Ovary (tissue), 3 donors: Measurements from ENCODE around the gene CHSY3.

ENCODE experiments used
- EP300 ChIP-seq: sonication (generic); formaldehyde crosslinking; IDR thresholded peaks from one replicate; pipeline ENCODE4 v1.6.1; 2017; ENCODE audit warnings: antibody characterized with exemption
- POLR2A ChIP-seq: fragments of 450-650 bp; IDR thresholded peaks from one replicate; pipeline ENCODE4 v1.6.1; 2017; ENCODE audit warnings: antibody characterized with exemption, mild to moderate bottlenecking, moderate library complexity
- TF ChIP-seq, protein P1 (sequence below), 3 donors: fragments of 450-650 bp in 2 of 3; fragments of 200-600 bp in 1 of 3; IDR thresholded peaks; one replicate each; pipeline versions ENCODE4 v1.5.1 to v1.8.0; 2016 to 2022; ENCODE audit warnings: antibody characterized with exemption in 3 of 3, mild to moderate bottlenecking in 1 of 3
- donor health status: DM: no; HTN: no; CAD: no.

- TF ChIP-seq POLR2A (no peak), EP300 (no peak)
- TF ChIP-seq, protein P1, sequence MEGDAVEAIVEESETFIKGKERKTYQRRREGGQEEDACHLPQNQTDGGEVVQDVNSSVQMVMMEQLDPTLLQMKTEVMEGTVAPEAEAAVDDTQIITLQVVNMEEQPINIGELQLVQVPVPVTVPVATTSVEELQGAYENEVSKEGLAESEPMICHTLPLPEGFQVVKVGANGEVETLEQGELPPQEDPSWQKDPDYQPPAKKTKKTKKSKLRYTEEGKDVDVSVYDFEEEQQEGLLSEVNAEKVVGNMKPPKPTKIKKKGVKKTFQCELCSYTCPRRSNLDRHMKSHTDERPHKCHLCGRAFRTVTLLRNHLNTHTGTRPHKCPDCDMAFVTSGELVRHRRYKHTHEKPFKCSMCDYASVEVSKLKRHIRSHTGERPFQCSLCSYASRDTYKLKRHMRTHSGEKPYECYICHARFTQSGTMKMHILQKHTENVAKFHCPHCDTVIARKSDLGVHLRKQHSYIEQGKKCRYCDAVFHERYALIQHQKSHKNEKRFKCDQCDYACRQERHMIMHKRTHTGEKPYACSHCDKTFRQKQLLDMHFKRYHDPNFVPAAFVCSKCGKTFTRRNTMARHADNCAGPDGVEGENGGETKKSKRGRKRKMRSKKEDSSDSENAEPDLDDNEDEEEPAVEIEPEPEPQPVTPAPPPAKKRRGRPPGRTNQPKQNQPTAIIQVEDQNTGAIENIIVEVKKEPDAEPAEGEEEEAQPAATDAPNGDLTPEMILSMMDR (IDR thresholded peaks at IDR 0.05): no peak
Observed at GRCh38 chr5:130115686-130116085, 211.4 kb downstream of the CHSY3 start.
